Right lobe of liver (tissue), 4 donors: Measurements from ENCODE around the gene ELOVL2.

ENCODE experiments used
- POLR2A ChIP-seq: fragments of 450-650 bp; IDR thresholded peaks from one replicate; pipeline ENCODE4 v1.6.1; 2017; ENCODE audit warnings: antibody characterized with exemption, mild to moderate bottlenecking
- TF ChIP-seq, protein P1 (sequence below), 4 donors: fragments of 200-600 bp in 3 of 4; fragments of 450-650 bp in 1 of 4; IDR thresholded peaks; one replicate each; pipeline versions ENCODE4 v1.5.1 to v1.8.0; 2016 to 2022; ENCODE audit warnings: antibody characterized with exemption in 4 of 4, mild to moderate bottlenecking in 2 of 4
- donor health status: DM: no; HTN: no; CAD: no.
- donor health status: DM: no; HTN: no; CAD: no.
- donor health status: DM: no; HTN: yes; CAD: no.

DNA sequence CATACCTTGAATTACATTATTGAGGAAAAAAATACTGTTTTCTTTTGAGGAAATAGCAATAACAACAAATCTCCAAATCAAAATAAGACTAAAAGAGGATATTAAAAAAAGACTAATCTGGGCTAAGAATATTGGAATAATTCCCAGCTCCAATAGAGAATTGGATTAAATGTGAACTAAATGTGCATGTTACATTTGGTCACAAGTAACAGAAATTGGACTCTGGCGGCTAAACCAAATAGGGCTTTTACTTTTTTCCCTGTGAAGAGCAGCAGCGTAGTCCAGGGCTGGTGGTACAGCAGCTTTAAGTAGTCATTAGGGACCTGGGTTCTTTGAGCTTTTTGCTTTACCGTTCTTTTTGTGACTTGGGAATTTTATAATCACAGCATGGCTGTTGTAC is 71.9 kb downstream of the ELOVL2 start:
- TF ChIP-seq POLR2A, result no peak
- TF ChIP-seq, protein P1, sequence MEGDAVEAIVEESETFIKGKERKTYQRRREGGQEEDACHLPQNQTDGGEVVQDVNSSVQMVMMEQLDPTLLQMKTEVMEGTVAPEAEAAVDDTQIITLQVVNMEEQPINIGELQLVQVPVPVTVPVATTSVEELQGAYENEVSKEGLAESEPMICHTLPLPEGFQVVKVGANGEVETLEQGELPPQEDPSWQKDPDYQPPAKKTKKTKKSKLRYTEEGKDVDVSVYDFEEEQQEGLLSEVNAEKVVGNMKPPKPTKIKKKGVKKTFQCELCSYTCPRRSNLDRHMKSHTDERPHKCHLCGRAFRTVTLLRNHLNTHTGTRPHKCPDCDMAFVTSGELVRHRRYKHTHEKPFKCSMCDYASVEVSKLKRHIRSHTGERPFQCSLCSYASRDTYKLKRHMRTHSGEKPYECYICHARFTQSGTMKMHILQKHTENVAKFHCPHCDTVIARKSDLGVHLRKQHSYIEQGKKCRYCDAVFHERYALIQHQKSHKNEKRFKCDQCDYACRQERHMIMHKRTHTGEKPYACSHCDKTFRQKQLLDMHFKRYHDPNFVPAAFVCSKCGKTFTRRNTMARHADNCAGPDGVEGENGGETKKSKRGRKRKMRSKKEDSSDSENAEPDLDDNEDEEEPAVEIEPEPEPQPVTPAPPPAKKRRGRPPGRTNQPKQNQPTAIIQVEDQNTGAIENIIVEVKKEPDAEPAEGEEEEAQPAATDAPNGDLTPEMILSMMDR (IDR thresholded peaks at IDR 0.05), result no peak
